Femur (tissue), 1 donor: ENCODE measurements around the gene RECQL5.

Experiments
- DNase-seq: peaks from one replicate; pipeline ENCODE4 v3.0.0-alpha.2; 2017

RECQL5 gene

DNA sequence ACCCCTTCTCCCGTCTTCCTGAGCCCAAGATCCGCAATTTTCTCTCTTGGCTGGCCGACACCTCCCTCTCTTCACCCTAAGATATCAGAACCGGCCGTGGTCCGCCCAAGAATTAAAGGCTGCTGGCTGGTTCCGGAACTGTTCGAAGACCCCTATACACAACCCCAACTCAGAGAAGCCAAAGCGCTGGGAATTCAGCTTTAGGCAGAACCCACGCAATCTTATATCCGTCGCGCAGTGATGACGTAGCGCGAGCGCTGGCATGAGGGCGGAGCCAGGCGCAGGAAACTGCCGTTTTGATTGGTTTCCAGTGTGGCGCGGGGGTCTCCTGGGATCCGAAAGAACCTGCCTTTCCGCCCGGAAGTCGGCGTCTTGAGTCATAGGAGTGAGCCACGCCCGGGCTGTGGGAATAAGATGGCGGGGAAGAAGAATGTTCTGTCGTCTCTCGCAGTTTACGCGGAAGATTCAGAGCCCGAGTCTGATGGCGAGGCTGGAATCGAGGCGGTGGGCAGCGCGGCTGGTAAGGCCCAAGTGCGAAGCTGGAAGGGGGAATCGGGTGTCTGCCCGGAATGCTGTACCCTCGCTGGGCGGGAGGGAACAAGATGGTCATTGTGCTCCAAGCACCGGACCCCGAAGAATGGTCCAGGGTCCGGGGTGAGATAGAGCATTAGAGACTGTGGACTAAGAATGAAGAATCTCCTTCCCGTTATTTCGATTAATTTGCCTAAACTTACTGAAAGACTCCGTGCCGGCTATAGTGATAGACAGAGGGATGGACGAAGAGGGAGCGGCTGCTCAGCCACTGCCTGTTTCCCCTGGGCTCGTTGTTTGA is at the start of gene RECQL5, which contains the start of gene SAP30BP:
Gene RECQL5, minus strand, starts transcription at position 196 of the 832 bp plus-strand sequence. CDS start 597 bp downstream, outside the sequence.
Gene SAP30BP, plus strand, starts transcription at position 380 of the 832 bp plus-strand sequence. Its CDS starts 35 bp downstream, at position 415.
- peak; percentile 98 for DNase-seq

DNA sequence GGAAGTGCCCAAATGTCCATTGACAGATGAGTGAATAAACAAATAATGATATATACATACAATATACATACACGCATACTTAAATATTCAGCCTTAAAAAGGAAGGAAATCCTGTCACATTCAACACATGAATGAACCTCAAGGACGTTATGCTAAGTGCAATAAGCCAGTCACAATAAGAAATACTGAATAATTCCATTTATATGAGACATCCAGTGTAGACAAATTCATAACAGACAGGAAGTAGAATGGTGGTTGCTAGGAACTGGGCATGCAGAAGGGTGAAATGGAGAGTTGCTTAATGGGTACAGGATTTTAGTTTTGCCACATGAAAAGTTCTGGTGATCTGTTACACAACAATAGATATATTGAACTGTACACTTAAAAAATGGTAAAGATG is 45.5 kb upstream of the RECQL5 start:
- DNase-seq, result no peak

DNA sequence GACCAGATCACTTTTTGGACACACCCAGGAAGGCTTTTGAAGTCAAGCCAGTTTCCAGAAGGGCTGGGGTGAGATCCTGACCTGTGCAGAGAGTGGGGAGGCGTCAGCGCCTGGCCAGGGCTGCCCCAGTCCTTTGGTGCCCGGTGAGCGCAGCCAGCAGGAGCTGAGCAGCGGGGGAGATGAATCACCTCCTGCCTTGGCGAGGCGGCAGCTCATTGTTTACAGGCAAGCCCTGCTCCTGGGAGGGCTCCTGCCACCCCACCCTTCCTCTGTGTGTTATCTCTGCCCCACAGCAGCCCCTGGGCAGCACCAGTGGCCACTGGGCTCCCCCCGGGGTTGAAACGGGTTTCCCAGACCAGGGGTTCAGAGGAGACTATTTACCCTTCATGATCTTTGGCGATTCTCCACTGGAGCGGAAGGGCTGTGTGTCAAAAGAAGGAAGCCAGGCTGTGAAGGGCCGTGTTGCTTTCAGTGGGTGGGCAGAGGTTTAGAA is 40.2 kb upstream of the RECQL5 start:
- DNase-seq, result no peak

DNA sequence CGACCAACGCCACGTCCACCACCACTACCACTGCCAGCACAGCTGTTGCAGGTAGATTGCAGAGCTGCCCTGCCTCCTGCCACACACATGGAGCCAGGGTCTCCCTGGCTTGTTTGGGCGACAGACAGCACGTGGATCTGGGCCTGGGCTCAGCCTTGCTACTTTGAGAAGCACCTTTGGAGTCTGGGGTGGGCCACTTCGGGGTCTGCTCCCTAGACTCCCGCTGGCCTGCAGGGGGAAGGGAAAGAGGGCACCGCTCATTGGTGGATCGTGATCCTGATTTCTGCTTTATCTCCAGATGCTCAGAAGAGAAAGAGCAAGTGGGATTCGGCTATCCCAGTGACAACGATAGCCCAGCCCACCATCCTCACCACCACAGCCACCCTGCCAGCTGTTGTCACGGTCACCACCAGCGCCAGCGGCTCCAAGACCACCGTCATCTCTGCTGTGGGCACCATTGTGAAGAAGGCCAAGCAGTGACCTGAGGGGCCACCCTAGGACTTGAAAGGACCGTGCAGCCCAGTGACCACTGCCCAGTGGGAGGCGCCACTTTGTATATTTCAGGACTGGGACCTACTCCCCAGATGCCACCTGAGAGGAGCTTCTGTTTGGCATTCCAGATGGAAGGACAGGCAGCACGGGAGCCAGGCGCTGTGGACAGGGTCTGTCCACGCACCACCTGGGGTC is 39.2 kb upstream of the RECQL5 start:
- DNase-seq, result no peak

DNA sequence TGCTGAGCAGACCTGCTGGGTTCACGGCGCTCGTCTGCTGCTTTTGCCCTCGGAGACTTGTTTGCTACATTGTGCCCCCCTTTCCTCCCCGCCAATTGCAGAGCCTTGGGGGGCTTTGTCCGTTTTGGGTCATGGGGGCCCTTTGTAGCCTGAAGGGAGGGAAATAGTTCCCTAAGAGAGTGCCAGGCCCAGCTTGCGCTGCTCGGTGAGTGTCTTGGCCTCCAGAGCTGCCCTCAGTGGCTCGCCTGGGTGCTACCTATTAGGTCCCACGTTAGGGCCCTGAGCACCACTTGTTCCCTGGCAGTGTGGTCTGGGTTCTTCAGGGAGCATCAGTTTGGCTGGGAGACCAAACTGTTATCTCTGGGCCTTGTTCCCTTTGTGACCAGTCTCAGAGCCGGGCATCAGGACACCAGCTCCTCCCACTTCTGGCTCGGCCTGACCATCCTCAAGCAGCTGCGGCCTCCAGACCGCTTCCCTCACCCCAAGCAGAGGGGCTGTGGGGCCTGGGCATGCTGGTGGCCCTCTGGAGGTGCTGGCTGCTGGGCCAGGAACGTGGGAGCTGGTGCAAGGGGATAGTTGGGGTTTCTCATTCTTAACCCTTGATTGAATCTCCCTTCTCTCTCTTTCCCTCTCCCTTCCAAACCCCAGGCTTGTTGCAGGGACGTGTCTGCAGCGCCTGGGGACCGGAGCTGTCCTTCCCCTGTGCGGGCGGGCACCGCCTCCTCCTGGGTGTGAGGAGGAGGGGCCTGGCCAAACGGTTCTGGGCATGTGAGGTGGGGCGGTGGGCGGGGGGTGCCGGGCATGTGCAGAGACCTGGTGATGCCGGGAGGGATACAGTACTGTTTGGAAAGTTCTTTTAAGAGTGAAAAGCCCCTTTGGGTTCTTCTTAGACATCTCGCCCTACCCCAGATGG is 38.3 kb upstream of the RECQL5 start:
- DNase-seq, result no peak

DNA sequence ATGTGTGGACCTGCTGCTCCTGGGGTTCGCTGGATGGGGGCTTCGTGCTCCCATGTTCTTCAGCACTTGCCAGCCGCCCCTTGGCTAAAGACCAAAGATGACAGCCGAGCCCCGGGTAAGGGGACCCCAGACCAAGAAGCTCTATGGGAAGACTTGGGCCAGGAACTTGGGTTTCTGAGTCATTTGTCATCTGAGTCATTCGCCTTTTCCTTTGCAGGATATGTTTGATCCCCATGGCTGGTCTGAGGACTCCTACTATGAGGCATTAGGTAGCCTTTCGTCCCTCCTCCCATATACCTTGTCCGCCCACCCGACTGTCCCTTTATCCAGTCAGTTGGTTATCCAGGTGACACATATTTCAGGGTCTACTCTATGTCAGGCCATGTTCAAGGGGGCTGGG is 36.6 kb upstream of the RECQL5 start:
- no peak for DNase-seq

DNA sequence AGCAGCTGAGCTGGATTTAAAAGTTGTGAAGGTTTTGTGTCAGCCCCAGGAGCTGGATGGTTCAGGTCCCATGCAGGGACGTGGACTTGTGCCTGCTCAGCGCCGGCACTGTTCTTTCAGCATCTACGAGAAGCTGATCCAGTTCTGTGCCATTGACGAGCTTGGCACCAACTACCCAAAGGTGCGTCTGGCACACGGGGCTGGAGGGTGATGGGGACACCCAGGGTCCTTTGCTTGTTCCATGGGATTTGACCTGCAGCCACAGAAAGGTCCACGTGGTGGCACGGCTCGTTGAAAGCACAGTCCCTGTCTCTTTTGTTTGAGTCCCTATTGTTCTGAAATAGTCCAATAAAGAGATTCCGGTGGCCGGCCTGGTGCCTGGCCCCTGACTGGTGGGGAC is 36.2 kb upstream of the RECQL5 start:
- DNase-seq, result no peak

DNA sequence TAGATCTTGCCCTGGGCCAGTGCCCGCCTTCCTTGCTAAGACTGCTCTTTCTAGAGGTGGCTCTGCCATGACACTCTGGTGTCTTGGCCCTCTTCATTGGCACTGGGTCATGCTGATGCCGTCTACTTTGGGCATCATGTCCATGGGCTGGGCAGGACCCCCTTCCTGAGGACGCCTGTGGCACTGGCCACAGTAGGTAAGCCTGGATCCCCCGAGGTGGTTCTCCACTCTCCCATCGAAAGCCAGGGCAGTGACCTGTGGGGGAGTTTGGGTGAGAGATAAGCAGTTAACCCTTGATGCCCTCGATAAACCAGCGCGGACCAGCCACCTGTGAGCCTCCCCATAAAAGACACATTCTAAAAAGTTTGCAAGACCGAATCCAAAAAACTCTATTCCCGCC is 34.3 kb upstream of the RECQL5 start:
- DNase-seq, result no peak

DNA sequence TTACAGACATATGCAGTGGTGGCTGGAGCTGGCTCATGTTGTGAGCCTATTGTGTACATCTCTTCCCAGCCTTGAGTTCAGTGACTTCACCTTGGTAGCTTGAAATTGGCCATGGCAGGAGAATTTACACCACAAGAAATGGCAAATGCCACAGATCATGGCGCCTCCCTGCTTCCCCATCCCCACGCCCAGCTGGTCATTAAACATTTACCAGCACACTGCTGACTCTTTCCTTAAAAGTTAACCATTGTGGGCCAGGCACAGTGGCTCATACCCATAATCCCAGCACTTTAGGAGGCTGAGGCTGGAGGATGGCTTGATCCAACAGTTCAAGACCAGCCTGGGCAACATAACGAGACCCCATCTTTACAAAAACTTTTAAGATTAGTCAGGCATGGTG is 31.7 kb upstream of the RECQL5 start:
- DNase-seq, result no peak

DNA sequence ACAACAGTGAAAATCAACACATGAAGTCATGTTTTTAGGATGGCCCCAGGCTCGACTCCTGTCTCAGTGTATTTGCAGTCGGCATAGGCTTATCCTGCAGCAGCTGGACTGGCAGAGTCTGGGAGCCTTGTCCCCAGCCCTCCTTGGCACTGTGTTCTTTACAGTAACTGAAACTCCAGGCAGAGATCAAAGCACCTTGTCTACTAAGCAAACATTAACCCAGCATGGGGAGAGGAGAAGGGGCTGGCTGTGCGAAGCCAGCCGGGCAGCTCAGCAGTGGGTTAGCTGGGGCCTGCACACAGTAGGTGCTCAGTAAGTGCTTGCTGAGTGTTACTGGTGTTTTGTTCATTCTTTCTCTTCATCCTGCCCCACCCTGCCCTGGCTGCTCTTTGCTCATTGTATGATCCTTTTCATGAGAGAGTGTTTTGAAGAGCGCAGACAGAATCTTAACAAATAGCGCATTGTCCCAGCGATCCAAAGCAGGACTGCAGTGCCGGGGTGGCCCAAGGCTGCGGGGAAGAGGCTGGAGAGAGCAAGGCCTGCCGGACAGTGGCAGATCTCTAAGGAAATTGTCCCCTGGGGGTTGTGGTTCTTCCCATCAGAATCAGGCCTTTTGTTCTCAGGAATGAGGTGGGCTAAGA is 30.8 kb upstream of the RECQL5 start:
- no peak for DNase-seq

DNA sequence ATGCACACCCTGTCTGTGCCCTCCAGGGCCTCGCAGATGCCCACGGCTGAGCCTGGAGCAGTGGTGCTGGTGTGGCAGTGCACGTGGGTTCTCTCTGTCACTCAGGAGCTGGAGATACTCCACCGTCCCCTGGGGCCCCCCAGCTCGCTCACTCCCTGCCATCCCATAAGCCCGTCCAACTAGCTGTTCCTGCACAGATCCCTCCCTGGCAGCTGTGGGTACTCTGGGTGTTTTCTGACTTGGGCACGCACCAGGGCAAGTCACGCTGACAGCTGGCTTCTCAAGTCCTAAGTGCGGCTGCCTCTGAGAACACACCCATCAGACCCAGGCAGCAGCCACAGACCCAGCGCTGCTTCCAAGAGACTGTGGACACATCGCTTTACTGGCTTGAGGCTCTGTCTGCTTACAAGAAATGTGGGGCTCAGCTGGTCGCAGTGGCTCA is 28.9 kb upstream of the RECQL5 start:
- peak; percentile 79 for DNase-seq

DNA sequence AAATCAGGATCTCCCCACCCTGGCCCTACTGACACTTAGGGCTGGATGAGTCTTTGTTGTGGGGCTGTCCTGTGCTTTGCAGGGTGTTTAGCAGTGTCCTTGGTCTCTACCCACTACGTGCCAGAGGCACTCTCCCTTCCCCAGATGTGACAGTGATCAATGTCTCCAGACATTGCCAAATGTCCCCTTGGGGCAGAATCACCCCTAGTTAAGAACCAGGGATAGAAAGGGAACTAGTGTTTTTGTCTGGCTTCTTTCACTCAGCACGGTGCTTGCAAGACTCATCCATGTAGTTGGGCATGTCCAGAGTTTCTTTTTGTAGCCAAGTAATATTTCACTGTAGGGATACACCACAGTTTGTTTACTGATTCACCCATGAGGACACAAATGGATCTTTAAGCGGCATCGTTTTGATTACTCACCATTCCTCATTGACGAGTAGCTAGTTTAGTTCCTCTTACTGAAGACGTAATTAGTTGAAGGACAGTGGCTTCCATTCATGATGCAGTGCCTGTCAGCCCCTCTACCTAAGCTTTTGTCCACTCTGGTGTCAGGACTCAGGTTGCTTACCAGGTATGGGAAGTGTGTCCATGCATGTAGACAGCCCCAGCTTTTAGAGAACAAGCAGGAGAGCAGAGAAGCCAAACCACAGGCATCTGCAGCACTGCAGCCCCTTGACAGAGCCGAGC is 28.3 kb upstream of the RECQL5 start:
- no peak for DNase-seq

DNA sequence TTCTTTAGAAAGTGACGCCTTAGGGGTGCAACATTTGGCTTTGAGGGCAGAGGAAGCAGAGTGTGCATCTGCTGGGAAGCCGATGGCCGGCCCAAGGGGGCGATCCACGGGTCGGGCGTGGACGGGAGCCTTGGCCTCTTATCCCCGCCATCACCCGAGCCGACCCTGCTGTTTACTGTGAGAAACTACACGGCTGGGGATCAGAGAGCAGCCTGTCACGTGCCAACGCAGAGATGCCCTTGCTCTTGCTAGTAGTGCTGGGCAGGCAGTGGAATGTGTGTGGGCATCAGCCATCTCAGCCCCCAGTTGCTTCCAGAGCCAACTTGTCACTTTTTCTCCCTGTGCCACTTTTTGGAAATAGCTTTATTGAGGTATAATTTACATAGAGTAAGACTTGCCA is 27.6 kb upstream of the RECQL5 start:
- no peak for DNase-seq

DNA sequence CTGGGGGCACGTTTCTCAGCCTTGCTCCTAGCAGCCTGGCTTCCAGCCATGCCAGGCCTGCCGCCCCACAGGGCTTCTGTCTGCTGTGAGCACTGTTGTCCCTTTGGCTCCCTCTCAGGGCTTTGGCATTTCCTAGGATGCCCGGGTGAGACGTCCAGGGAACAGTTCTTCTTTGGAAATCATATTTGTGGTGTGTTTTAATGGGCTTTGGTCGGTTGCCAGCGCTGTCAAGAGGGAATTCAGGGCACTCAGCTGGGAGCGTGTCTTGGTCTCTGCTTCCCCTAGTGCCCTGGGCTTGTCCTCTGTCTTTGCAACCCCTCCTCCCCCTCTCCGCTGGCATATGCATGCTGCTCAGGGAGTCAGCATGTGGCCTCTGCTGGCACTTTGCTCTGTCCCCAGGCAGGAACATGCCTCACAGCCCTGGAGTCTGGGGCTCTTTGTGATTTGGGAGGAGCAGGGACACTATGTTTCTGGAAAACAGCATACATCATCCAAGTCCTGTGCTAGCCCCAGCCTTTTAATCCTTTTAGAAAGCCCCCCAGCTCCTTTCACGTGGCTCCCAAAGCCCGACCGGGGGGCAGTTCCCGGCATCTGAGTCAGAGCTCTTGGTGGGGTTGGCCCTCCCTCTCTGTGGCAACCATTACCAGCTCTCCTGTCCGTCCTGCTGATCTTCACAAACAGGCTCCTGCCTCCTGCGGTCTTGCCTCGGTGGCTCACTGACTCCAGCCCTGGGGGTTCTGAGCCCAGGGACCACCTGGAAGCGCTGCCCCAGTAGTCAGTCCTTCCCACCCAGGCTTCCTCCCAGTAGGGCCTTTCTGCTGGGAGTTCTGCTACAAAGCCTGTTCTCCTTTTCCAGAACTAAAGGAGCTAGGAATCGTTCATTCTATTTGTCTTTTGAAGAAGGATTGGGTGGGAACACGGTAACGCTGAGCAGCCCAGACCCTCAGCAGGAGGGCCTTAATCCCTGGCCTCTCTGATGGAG is 26.8 kb upstream of the RECQL5 start:
- DNase-seq, result peak; percentile 80

DNA sequence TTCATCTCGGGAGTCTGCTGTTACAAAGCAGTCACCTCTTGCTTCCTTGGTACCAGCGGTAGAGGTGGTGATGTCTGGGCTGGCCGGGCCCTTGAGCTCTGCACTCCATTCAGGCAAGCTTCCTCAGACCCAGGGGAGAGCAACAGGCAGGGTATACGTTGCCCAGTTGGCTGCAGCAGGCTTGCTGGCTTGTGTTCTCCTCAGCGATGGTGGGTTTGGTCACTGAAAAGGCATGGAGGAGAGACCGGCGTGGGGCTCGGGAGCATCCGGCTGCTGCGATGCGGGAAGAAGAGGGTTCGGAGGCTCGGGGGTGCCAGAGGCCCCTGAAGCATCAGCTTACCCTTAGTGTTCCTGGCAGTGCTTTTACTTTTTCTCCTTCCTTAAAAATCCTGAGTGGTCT is 26.0 kb upstream of the RECQL5 start:
- no peak for DNase-seq

DNA sequence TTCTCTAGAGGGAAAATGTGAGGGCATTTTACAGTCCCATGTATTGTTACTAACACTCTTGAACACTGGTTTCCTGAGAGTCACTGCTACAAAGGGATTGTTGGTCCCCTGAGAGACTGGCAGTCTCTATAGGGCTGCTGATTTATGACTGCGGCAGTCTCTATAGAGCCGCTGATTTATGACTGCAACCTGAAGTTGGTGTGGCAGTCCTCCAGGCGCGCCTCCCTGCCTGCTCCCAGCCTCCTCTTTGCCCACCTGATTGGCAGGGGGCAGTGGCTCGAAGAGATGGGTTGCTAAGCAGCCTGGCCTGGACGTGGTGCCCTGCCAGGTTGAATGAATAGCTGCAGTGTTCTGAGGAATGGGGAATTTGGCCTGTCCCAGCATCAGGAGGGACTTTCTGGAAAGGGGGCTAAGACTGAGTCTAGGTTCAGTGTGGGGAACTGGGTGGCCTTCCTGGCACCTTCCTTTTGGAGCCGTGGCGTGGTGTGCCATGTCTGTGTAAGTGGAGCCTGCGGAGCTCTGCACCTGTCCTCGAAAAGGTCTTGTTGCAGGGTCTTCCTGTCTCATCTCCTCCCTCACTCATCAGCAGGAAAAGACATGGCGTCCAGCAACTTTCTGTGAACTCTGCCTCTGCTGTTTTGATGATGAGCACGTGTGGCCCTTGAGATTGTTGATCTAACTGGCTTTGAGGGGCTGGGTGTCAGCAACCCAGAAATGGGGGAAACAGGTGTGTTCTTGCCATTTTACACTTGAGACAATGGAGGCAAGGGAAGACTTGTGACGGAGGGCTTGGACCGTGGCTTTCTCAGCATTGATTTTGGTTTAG is 25.1 kb upstream of the RECQL5 start:
- DNase-seq, result peak; percentile 71

DNA sequence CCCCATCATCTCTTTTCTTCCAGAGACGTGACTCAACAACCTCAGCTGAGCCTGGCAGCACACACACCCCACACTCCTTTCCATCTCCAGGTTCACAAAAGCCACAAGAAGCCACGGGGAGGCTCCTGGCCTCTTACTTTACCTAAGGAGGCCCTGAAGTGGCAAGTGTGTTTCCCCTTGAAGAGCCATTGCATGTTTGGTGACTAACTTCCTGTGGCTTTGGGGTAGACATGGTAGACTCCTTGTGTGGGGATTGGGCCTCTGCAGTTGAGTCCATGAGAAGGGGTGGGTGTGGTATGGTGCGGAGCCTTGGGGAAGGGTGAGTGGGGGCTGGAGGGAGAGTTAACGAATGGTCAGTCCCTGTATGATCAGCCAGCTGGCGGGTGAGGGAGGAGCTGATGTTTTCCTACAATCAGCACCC is 24.4 kb upstream of the RECQL5 start:
- DNase-seq, result no peak

DNA sequence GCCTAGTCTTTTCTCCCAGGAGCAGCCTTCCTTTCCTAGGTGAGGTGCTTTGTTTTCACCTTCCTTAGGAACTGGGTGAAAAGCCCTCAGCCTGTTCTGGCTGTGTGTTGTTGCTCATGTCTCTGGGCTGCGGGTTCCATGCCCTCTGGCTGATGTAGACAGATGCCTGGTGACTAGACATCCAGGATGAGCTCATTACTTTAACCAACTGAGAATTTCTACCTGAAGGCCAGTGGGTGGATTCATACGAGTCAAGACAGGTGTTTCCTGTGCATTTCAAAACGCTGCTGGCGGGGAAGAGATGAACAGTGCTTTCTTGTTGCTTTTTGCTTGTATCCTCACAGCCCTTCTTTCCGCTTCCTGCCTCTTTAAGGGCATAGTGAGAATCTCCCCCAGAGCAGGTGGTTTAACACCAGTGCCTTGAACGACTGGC is 22.5 kb upstream of the RECQL5 start:
- no peak for DNase-seq

DNA sequence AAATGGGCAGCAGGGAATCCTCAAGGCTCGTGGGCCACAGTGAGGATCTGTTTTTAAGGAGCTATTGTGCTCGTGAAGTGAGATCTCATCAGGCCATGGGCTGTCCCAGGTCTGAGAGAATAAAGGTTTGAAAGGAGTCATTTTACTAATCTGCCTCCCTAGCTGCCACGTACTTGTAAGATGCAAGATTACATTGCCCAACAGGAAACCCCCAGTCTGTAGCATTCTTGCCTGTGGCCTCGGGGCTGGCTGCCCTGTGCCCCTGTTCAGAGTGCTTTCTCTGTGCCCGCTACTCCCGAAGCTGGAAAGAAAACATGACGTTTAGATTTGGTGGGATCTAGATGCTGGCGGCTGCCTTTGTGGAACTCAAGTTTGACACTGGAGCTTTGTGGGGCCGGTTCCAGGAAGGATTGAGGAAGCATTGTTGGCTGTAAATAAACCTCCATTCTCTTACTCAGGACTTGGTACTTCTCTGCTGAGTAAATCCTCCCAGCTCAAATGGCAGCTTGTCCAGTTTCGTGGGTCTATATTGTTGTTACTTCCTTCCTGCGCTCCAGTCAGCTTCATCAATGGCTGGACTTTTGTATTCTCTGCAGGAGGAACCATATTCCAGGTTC is 21.4 kb upstream of the RECQL5 start:
- DNase-seq, result no peak
